HG02981 (cell line): Measurements from ENCODE around the gene KRTAP29-1.
"Not testable (repeated sequence)": the region's sequence is repeated elsewhere in the genome, so short reads cannot be mapped to it uniquely, and the experiment has no call there.

ENCODE experiments used
- ATAC-seq: cut with Tn5 transposase; IDR thresholded peaks from one replicate; pipeline ENCODE4 v1.9.1; 2021; ENCODE audit warnings: mild to moderate bottlenecking, moderate library complexity; ENCODE audit not compliant: unreplicated experiment

KRTAP29-1 gene

DNA sequence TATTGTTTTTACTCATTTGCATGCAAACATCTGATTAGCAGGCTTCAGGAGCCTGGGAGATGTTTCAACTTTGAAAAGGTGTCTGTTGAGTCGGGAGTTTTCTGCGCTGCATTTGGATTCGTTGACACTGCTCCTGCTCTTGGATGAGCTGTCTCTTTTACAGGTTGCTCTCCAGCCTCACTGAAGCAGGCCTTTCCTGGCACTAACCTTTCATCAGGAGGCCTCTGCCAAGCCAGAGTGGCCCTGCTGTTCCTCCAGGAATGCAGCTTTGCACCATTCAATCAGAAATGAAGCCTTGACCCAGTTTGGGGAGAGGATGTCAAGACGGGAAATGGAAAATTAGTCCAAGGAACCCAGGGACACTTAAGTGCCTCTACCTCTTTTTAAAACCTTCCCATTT lies 330 bp upstream of the KRTAP29-1 start:
- ATAC-seq: no peak

DNA sequence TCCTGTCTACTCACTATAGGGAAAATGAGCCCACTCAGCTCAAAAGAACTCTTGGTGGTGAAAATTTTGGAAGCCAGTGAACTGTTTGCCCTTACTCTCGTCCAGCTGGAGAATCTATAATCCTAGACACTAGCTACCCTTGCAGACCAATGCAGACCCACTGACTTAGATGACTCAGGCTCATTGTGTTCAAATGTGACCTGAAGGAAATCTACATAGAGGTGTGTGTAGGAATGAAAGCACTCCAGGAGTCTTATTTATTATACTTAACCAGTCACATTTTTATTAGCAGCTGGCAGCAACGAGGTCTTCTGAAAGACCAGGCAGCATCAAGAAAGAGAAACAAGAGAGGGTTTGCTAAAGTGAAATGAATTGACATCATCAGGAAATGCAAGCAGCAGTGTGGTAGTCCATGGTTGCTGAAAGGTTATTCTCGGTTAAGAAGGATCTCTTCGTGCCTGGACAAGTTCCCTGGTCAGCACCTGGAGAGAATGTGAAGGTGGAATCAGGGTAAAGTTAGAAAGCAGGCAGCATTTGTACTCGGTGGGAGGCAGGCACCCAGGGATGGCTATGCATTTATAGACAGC lies 1.4 kb downstream of the KRTAP29-1 start:
- no peak for ATAC-seq

DNA sequence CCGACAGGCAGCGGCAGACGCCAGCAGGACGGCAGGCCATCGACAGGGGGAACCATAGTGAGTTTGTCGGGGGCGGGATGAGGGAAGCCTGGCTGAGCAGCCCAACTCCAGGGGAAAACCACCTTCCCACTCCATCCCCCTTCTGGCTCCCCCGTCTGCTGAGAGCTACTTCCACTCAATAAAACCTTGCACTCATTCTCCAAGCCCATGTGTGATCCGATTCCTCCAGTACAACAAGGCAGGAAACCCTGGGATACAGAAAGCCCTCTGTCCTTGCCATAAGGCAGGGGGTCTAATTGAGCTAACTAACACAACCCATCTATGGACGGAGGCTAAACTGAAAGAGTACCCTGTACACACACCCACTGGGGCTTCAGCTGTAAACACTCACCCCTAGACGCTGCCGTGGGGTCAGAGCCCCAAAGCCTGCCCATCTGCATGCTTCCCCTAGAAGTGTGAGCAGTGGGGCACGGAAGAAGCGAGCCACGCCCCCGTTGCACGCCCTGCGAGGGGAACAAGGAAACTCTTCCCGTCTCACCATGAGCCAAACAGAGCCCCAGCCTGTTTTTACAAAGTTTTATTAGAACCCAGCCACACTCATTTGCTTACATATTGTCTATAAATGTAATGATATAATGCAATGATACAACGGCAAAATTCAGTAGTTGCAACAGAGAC lies 4.1 kb downstream of the KRTAP29-1 start:
- ATAC-seq: no peak

DNA sequence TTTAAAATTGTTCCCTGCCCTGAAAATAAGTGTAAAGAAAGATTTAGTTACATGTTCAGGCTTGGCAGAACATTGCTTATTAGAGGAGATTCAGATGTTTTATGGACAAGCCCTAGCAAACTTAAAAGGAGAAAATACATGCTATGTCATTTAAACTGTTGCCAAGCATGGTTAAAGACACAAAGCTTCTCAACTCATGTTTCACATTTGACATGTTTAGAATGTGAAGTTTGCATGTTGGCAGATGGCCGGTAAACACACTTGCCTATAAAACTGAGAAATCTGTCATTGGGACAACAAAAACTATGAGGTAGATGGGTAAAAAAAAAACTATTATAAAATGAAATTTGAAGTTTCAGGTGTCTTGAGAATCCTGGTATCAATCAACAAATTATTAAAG lies 5.8 kb downstream of the KRTAP29-1 start:
- no peak for ATAC-seq

DNA sequence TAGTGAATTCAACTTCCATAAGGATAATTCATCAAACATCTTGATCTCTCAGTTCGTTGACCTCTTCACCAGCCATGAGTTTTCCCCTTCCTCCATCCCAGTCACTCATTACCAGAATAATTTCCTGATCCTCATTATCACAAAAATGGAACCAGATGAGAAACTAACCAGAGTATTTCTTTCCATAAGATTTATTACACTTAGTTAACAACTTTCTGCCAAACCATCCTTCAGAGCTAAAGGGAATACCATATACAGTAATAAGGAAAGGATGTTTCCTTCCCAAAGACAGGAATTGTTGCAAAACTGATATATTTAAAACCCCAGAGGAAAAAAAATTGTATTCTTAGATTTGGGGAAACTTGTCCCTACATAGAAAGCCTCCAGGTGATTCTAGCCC lies 8.6 kb downstream of the KRTAP29-1 start:
- ATAC-seq: no peak

DNA sequence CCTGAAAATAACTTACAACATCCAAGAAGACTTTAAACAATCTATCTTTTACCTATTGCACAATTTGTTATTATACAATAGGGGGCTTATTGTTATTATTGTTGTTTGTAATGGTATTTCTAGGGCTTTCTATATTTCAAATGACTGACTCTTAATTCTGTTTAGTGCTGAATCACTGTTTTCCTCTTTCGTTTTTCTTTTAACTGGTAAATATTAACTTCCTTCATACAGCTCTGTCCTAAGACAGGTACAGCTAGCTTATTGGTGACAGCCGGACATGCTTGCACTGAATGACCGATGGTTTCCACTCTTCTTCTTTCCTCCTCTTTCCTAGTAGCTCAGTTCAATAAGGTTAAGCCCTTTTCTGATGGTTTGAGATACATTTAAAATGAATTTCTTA lies 15.6 kb downstream of the KRTAP29-1 start:
- no peak for ATAC-seq

DNA sequence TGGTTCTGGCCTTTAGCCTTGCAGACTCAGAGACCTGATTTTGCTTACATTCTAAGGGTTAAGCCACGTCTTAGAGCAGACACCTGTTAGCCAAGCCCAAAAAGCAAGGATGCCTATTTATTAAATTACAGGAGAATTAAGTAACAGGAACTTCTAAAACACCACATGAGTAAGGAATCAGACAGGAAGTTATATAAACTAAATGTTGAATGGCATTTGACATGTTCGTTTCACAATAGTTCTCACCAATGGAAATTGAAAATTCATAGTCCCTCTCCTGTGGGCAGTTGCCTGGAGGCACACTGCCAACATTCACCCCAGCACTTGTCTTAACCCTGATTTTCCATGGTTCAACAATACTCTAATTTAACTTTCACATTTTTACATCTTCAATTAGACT lies 18.1 kb downstream of the KRTAP29-1 start:
- ATAC-seq: no peak

DNA sequence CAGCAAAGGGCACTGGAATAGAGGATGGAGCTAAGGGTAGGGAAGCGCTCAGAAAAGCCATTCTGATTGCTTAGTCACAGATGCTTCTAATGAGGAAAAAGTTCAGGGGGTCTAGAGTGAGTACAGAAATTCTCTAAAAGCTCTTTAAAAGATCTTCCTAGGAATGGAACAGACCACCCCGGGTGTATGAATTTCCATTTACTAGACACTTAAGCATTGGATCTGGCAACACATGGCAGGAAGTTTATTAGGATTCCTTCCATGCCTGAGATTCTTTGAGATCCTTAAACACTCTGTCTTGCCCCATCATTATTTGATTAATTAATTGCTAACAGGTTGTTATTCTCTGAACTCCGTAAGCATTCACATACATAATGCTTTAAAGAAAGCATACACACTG lies 18.6 kb downstream of the KRTAP29-1 start:
- no peak for ATAC-seq

DNA sequence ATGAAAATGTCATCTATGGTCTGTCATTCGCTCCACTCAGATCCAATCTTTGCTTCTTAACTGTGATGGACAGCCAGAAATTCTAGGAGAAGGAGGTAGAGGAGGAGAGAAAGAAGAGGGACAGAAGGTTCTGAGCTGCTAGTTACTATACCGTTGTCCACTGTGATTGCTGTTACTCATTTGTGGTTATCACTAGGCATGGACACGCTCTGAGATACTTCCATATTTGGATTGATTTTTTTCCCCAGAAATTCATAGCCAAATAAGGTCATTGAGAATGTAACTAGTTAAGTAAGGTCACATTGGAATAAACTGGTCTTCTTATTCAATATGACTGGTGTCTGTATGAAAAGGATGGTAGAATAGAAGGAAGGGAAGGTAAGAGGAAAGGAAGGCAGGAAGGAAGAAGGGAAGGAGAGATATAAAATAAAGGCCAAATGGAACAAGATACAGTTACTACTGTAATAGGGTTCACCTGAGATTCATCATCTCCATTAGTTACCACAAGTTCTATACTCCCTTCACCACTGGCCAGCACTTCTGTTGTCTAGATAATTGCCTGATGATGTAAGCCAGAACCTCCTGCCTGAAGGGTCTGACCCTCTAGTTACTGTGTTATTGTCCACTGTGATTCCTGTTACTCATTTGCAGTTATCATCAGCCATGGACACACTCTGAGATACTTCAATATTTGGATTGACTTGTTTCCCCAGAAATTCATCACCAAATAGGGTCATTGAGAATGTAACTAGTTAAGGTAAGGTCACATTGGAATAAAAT lies 24.3 kb downstream of the KRTAP29-1 start:
- no peak for ATAC-seq

DNA sequence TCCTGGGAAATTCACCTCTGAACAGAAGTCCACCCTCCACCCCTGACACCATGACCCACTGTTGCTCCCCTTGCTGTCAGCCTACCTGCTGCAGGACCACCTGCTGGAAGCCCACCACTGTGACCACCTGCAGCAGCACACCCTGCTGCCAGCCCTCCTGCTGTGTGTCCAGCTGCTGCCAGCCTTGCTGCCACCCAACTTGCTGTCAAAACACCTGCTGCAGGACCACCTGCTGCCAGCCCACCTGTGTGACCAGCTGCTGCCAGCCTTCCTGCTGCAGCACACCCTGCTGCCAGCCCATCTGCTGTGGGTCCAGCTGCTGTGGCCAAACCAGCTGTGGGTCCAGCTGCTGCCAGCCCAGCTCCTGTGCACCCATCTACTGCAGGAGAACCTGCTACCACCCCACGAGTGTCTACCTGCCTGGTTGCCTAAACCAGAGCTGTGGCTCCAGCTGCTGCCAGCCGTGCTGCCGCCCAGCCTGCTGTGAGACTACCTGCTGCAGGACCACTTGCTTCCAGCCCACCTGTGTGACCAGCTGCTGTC lies 26.9 kb downstream of the KRTAP29-1 start, which contains the start of gene KRTAP9-7:
TSS of gene KRTAP9-7 (plus strand) at position 51 of the 543 bp plus-strand sequence. CDS start at position 51, 0 bp downstream.
- not testable (repeated sequence) for ATAC-seq

DNA sequence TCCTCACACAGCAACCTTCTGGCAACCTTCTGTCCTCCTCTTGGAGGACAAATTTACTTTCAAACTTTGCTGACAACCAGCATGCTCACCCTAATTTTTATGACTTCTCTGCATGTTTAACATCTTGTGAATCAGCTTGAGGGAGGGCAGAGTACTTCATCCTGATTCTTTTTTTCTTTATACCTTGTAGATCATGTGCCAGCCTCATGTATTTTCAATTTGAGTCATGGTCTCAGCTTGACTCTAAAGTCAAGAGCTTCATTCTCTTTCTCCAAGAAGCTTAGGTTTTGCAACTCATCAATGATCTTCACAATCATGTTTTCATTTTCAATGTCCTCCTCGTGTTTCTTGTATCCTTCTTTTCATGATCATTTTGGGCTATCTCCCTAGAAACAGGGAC lies 30.8 kb downstream of the KRTAP29-1 start:
- no peak for ATAC-seq

DNA sequence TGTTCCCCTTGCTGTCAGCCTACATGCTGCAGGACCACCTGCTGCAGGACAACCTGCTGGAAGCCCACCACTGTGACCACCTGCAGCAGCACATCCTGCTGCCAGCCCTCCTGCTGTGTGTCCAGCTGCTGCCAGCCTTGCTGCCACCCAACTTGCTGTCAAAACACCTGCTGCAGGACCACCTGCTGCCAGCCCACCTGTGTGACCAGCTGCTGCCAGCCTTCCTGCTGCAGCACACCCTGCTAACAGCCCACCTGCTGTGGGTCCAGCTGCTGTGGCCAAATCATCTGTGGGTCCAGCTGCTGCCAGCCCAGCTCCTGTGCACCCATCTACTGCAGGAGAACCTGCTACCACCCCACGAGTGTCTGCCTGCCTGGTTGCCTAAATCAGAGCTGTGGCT lies 31.3 kb downstream of the KRTAP29-1 start:
- not testable (repeated sequence) for ATAC-seq

DNA sequence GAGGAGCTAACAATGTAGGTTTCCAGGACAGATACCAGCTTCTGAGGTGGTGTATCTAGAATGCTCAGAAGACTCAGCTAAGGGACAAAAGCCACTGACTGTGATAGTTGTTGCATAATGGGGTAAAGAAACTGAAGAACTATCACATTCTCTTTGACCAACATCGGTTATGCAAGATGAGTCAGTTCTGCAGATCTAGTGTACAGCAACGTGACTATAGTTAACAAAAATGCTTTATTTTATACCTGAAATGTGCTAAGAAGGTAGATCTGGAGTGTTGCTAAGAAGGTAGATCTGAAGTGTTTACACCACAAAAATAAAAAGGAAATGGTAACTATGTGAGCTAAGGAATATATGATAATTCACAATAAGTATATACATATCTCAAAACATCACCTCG lies 34.9 kb downstream of the KRTAP29-1 start:
- ATAC-seq: no peak

DNA sequence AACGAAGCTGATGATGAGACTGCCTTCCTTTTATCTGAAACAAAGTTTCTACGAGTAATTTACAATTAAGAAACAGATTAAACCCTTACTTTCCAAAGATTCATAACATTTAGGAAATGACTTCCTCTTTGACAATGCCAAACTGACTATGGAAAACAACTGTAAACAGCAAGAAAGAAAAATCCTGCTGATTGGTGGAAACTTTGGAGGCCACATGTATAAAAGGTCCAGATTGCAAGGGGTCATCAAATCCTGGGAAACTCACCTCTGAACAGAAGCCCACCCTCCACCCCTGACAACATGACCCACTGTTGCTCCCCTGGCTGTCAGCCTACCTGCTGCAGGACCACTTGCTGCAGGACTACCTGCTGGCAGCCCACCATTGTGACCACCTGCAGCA lies 37.6 kb downstream of the KRTAP29-1 start, which contains the start of gene KRTAP9-6:
TSS of gene KRTAP9-6 (plus strand) at position 301 of the 400 bp plus-strand sequence. CDS start at position 301, 0 bp downstream.
- no peak for ATAC-seq

DNA sequence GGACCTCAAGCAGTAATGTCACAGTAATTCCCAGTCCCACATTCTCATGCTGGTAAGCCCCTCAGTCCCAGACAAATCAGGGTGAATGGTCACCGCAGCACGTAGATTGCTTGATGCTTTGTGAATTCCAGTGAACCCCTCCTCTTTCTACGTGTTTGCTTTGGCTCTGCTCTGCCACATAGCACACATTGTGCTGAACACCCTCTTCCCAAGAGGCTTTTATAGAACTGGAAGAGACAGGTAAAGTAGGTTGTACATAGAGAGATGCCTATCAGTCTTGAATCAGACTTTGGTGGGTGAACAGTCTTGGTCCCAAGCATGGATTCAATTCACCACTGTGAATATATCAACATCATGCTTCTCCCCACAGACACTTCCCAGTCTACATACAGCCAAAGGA lies 38.1 kb downstream of the KRTAP29-1 start:
- no peak for ATAC-seq

DNA sequence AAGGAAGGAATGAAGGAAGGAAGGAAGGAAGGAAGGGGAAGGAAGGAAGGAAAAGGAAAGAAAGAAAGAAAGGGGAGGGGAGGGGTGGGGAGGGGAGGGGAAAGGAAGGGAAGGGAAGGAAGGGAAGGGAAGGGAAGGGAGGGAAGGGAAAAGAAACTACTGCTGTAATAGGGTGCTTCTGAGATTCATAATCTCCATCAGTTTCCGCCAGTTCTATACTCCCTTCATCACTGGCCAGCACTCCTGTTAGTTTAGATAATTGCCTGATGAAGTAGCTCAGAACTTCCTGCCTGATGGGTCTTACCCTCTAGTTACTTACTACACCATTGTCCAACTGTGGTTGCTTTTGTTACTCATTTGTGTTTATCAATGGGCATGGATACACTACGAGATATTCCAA lies 39.4 kb downstream of the KRTAP29-1 start:
- ATAC-seq: no peak

DNA sequence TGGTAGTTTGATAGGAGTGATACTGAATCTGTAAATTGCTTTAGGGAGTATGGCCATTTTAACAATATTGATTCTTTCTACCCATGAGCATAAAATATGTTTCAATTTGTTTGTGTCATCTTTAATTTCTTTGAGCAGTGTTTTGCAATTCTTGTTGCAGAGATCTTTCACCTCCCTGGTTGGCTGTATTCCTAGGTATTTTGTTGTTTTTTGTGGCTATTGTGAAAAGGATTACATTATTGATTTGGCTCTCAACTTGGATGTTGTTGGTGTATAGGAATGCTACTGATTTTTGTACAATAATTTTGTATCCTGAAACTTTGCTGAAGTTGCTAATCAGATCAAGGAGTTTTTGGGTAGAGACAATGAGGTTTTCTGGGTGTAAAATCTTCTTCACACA lies 44.2 kb downstream of the KRTAP29-1 start:
- no peak for ATAC-seq

DNA sequence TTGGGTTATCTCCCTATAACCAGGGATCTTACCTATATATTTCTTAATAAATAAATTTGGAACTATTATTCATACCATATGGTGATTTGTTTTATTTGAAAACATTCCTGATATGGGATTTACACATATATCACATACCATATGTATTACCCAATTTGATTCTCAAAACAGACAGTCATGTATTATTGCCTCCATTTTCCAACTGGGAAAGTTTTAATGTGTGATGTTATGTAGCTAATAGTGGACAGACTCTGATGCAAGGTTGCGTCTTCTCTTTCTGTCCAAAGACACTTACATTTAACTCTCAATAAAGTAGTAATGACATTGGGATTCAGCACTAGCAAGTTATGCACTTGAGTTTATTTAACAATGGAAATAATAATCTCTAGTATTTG lies 46.4 kb downstream of the KRTAP29-1 start:
- no peak for ATAC-seq

DNA sequence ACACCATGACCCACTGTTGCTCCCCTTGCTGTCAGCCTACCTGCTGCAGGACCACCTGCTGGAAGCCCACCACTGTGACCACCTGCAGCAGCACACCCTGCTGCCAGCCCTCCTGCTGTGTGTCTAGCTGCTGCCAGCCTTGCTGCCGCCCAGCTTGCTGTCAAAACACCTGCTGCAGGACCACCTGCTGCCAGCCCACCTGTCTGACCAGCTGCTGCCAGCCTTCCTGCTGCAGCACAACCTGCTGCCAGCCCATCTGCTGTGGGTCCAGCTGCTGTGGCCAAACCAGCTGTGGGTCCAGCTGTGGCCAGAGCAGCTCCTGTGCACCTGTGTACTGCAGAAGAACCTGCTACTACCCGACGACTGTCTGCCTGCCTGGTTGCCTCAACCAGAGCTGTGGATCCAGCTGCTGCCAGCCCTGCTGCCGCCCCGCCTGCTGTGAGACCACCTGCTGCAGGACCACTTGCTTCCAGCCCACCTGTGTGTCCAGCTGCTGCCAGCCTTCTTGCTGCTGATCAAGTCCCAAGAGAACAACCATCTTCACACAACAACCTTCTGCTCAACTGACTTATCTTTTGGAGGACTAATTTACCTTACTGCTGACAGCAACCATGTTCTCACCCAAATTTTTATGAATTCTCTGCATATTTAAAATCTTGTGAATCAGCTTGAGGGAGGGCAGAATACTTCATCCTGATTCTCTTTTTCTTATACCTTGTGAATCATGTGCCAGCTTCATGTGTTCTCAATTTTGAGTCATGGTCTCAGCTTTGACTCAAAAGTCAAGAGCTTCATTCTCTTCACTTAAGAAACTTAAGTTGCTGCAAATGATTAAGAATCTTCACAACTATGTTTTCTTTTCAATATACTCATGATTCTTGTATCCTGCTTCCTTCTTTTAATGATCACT lies 47.0 kb downstream of the KRTAP29-1 start, which contains the start of gene KRTAP9-9:
TSS of gene KRTAP9-9 (plus strand) at position 4 of the 910 bp plus-strand sequence.
- ATAC-seq: not testable (repeated sequence)

DNA sequence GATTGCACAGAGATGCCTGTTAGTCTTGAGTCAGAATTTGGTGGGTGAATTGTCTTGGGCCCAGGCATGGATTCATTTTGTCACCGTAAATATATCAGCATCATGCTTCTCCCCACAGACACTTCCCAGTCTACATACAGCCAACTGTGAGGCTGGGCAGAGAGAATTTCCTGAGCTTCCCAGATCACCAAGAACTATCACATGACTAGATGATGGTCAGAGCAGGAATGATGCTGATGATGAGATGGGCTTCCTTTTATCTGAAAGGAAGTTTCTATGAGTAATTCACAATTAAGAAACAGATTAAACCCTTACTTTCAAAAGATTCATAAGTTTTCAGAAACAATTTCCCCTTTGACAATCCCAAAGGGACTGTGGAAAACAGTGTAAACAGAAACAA lies 47.8 kb downstream of the KRTAP29-1 start:
- ATAC-seq: no peak
